COLO668 (cell line): Measurements from ENCODE around the gene RHCE.
"Not testable (repeated sequence)": the region's sequence is repeated elsewhere in the genome, so short reads cannot be mapped to it uniquely, and the experiment has no call there.

Source experiments
- DNase-seq: peaks from one replicate; lab custom pipeline; 2025; ENCODE audit not compliant: unreplicated experiment; lab: John Stamatoyannopoulos, UW

Gene RHCE

GRCh38 chr1:25402947-25403803 is 17.4 kb downstream of the RHCE start:
- DNase-seq, result peak; percentile 18

GRCh38 chr1:25398079-25398478 is 22.5 kb downstream of the RHCE start:
- not testable (repeated sequence) for DNase-seq

GRCh38 chr1:25397549-25397948 is 23.1 kb downstream of the RHCE start:
- not testable (repeated sequence) for DNase-seq

GRCh38 chr1:25392841-25393240 is 27.8 kb downstream of the RHCE start:
- DNase-seq, result no peak

DNA sequence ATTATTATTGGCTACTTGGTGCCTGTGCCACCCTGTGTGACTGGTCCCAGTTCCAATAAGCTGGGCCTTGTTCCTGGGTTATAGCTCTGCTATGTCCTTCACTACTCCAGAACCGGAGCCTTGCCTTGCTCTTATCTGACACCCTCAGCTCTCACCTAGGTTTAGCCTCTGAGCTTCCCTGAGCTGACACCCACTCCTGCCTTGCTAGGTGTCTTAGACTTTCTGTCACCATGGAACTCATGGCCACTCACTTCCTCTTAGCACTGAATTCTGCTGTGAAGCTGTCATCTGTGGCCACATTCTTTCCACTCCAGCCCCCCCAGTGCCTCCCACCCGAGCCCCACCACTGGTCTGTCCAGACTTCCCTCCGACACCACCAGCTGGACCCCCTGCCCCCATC is 30.9 kb downstream of the RHCE start:
- DNase-seq, result not testable (repeated sequence)

- peak; percentile 72 for DNase-seq
These were observed 31.9 kb downstream of the RHCE start for GRCh38 chr1:25388691-25389090.

GRCh38 chr1:25387096-25387495 is 33.5 kb downstream of the RHCE start:
- not testable (repeated sequence) for DNase-seq

DNA sequence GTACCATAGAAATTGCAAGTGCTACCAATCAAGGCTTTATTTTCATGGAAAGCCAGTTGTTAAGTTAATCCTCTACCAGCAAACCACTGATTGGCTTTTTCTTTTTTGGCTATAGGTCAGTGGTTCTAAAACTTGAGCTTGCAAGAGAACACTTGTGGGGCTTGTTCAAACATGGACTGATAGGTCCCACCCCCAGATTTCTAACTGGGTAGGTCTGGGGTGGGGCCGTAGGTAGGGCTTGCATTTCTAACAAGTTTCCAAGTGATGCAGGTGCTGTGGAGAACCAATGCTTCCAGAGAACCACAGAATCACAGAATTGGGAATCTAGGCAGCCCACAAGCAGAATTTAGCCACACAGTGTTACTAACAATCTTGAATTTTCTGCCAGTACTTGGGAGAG is 36.8 kb downstream of the RHCE start:
- not testable (repeated sequence) for DNase-seq

- not testable (repeated sequence) for DNase-seq
These were observed 37.5 kb downstream of the RHCE start for GRCh38 chr1:25383090-25383489.

- not testable (repeated sequence) for DNase-seq
These were observed 38.1 kb downstream of the RHCE start for GRCh38 chr1:25382543-25382942.

- not testable (repeated sequence) for DNase-seq
These were observed 42.3 kb downstream of the RHCE start for GRCh38 chr1:25378367-25378766.

DNA sequence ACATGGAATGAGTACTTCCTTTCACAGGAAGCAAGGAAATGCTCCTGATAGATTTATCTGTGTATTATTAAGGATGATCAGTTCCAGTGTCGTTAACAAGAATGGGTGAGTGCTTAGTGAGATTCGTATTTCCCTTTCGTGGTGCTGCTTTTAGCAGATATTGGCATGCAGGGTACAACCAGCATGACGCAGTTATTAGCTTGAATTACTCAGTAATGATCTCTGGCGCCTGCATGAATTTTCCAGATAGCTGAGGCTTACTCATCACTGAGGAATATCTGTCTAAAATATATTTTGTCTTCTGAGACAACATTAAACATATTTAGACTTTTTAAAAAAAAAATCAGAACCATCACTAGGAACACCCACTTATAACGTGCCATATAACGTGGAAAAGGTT is 48.9 kb downstream of the RHCE start:
- not testable (repeated sequence) for DNase-seq

GRCh38 chr1:25369691-25370271 is 50.8 kb downstream of the RHCE start:
- not testable (repeated sequence) for DNase-seq

DNA sequence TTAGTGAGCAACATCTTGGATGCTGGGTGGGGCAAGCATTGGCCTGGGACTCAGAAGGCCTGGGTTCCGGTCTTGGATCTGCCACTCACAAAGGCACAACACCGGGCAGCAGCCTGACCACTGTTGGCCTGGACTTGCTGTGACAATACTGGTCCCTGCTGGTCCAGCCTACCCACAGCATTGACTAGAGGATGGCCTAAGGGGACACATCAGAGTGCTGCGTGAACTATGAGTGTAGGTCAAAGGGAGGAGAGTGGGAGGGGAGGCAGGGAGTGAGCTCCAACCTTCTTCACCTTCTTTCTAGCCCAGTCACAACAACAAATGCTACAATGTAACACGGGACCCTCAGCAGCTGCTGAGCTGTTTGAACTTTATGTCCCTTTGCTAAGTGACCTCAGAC is 51.4 kb downstream of the RHCE start:
- DNase-seq, result no peak

DNA sequence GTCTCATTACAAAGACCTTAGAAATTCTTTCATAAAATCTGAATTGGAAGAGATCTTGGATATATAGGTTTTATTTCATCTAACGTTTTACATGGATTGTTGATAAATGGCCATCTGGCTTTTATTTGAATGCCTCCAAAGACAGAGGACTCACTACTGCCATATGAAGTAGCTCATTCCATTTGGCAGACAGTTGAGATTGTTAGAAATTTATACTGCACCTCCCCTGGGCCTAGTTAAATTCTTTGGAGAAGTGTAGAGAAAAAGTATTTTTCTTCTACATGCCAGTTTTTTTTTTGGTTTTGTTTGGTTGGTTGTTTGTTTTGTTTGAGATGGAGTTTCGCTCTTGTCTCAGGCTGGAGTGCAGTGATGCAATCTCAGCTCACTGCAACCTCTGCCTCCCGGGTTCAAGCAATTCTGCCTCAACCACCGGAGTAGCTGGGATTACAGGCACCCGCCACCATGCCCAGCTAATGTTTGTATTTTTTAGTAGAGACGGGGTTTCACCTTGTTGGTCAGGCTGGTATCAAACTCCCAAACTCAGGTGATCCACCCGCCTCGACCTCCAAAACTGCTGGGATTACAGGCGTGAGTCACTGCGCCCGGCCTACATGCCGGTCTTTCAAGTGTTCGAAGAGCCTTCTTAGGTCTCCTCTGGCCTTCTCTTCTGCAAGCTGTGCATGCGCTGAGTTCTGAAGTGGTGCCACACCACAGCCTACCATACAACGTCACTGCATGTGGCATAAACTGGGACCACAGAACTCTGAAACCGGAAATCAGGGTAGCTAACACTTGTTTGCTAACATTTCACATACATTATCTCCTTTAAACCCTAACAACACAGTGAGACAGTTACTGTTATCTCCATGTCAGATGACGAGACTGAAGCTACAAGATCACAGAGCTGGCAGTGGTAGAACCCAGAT is 57.7 kb downstream of the RHCE start:
- DNase-seq, result not testable (repeated sequence)

DNA sequence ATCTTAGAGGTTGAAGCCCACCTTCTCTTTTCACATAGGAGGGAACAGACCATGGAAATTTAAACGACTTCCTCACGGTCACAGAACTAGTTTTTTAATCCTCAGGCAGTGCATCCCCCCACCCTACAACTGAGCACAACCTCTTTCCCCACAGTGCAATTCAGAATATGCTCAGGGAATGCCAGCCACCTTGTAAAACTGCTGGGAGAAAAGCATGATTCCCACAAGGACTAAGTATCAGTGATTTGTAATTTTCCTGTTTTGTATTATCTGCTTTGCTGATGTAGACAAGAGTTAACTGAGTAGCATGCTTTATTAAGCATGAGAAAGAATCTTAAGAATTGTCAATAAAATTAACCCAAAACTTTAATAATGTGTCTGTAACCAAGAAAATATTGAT is 58.7 kb downstream of the RHCE start:
- no peak for DNase-seq

DNA sequence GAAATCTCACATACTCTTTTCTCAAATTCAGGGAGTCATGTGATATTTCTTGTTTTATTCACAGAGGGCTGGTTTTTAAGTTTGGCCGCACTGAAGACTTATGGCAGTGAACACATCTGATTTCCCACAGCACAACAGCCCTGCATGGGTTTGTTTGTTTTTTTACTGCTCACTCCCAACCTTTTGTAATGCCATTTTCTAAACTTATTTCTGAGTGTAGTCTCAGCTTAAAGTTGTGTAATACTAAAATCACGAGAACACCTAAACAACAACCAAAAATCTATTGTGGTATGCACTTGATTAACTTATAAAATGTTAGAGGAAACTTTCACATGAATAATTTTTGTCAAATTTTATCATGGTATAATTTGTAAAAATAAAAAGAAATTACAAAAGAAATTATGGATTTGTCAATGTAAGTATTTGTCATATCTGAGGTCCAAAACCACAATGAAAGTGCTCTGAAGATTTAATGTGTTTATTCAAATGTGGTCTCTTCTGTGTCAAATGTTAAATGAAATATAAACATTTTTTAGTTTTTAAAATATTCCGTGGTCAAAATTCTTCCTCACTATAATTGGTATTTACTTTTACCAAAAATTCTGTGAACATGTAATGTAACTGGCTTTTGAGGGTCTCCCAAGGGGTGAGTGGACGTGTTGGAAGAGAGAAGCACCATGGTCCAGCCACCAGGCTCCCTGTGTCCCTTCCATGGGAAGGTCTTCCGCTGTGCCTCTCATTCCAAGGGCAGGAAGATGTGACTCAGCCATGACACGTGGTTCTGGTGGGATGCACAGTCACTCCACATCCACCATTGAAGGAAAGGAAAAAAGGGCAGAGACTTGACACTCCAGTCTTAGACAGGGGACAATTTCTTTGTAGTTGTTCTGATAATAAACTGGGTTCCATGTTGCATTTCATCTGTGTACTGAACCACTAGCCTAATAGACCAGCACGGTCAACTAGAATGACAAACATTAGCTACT is 59.7 kb downstream of the RHCE start:
- no peak for DNase-seq

DNA sequence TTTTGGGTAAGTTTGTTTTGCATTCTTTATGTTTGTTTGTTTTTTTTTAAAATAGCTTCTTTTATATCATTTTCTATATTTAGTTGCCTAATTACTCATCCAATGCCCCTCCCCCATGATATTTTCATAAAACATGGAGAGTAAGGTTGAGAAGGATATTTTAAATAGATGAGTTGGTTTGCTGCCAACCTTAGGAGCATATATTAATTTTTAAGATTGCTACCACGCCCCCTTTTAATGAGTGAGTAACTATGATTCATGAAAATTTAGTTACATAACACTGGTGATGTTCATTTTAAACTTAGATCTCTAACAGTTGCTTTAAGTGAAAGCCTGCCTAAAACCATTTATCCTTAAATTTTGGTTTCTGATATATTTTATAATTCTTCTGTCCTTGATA is 63.8 kb downstream of the RHCE start:
- DNase-seq, result no peak

DNA sequence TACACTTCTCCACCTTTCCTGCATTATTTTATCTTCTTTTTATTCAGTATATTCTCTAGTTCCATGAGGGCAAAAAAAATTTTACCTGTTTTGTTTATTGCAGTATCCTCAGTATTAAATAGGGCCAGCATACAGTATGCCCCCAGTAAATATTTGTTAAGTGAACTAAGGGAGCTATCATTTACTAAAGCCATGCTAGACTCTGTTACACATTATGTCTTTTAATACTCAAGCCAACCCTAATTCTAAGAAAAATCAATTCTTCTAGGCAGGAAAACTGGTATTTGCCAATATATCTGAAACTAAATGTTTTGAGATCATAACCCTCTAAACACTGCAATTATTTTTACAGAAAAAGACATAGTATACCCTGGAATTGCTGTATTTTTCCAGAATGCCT is 64.2 kb downstream of the RHCE start:
- DNase-seq, result no peak

DNA sequence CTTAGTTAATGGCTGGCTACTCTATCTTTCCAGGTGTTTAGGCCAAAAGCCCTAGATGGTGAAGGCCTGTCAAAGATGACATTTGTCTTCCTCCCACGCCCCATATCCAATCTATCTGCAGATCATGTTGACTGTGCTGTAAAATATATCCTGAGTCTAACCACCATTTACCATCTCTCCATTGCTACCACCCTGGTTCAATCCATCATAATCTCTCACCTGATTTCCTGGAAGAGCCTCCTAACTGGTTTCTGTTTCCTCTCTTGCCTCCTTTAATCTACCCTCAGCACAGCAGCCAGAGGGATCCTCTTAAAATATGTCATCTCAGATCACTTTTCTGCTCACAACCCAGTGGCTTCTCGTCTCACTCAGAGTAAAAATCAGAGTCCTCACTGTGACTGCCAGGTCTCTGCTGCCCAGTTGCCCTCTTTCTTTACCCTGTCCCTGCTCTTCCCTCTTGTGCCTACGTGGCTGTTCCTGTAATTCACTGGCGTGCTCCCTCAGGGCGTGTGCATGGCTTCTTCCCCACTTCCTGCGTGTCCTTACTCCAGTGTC is 64.7 kb downstream of the RHCE start:
- no peak for DNase-seq
